NCI-H2029 treated with DMSO at 0.1 percent for 48 hours (cell line): Measurements from ENCODE around the gene NKPD1.
A peak's percentile ranks its signal among the peaks of the same experiment; 100 is the strongest.
"Not testable (repeated sequence)": the region's sequence is repeated elsewhere in the genome, so short reads cannot be mapped to it uniquely, and the experiment has no call there.

Source experiments
- DNase-seq: peaks from one replicate; lab custom pipeline; 2025; lab: John Stamatoyannopoulos, UW

NKPD1 gene

GRCh38 chr19:45139286-45140143 lies 21.3 kb downstream of the NKPD1 start:
- DNase-seq, result no peak

GRCh38 chr19:45138303-45138751 lies 22.5 kb downstream of the NKPD1 start:
- no peak for DNase-seq

GRCh38 chr19:45137179-45137761 lies 23.5 kb downstream of the NKPD1 start:
- no peak for DNase-seq

DNA sequence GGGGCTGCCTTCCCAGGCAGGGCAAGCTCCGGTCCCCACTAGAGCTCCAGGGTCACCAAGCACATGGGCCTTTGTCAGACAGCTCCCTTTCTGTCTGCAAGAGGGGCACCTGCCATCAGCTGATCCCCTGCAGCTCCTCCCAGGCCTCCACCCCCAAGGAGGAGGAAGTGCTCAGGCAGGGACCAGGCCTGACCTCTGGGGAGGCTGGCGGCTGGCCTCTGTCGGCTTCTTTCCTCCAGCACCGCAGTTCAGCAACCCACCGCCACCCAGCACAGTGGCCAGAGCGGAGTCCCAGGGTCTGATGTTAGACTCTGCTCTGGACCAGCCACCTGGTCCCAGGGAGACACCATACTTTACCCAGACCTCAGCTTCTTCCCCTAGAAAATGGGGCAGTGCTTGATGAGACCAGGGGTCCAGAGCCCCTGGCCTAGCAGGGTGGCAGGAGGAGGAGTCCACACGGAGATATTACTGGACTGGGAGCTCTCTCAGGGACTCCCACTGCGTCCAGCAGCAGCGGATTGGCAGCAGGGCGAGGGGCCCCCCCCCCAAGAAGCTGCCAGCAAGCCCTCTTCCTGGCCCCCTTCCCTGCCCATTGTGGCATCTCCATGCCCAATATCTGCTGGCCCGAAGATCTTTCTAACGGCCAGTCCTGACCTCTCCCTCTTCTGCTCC lies 24.1 kb downstream of the NKPD1 start:
- DNase-seq, result no peak

GRCh38 chr19:45135176-45135885 lies 25.5 kb downstream of the NKPD1 start:
- no peak for DNase-seq

DNA sequence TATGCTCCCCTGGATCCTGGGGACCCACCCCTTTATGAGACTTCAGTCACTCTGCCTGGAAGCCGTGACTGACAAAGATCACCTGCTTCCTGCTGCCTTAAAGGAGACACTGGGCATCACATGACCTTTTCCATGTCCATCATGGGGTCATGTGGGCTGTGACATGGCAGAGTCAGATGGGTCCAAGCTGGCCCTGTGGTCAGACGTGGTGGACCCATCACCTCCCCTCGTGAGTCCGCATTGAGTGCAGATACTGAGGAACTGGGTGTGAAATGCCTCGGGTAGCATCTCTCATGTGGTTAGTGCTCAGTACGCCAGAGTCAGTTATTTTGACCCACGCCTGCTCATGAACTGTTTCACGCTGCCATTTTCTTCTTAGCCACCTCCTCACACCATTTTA lies 27.1 kb downstream of the NKPD1 start:
- DNase-seq, result no peak

DNA sequence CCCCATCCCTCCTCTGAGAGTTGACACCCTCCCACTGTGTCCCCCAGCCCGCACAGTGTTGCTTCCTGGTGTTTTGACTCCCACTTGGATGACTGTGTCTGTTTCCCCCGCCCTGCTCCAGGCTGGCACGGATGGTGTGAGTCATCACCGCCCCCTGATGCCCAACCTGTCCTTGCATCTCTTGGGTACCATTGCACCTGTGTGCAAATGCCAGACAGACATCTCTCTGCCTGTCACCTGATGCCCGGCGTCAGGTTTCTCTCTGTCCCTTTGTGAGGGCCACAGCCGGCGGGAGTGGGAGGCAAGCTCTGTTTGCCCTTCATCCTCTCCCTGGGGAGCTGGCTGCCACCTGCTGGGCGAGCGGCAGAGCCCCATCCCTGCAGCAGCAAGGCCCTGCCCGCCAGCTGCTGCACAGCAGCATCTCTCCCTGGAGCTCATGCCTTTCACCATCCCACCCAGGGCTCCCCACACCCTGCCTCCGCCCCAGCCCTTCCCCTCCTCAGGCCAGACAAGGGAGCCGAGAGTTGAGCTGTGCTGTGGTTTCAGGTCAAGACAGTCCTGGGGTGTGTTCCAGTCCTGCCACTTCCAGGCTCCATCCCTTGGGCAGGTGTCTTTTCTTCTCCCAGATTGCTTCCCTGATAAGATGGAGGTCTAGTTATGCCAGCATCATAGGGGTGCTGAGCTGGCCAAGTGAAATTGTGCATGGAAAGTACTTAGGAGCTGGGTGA lies 29.7 kb downstream of the NKPD1 start:
- DNase-seq, result peak; percentile 84

DNA sequence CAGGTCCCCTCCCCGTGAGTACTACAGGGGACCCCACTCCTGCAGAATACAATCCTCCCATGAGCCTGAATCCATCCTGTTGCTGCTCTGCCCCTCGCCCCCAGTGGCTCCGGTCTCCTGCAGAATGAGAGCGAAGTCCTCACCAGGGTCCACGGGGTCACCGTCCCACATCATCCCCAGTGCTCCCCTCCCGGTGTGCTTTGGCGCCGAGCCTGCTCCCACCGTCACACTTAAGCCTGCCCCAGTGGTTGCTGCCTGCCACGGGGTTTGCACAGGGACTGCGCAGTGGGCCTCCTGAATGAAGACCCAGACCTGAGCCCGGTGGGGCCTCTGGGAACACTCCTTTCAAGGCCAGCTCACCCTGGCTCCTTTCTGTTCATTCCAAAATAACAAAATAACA lies 30.5 kb downstream of the NKPD1 start:
- no peak for DNase-seq

DNA sequence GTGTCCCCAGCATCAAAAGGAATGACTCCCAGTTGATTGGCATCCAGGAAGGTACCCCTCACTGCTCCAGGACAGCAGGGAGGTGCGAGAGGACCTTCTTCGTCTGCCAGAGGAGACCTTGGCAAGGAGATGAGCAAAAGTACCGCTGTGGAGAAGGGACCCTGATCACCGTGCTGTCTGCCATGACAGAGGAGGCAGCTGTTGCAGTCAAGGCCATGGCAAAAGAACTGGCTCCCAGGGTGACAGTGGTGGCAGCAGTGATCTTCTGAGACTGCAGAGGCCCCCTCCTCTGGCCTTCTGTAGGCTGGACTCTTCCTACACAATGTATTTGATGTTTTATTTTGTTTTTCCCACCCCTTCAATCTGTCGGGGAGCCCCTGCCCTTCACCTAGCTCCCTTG lies 32.0 kb downstream of the NKPD1 start:
- no peak for DNase-seq

DNA sequence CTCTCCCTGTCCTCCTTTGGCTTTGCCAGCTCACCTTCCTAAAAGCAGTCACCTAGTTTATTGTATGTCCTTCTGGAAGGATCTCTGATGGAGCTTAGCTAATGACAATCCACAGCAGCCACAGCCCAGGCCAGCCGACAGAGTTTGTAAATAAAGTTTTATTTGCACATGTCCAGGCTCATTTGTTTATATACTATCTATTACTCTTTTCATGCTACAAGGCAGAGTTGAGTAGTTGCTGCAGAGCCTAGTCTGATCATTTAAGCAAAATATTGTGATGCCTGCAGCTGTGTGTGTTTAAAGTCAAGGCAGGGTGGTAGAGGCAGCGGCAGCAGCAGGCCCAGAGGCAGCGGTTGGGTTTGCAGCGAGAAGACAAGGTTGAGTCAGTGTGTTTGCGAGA lies 32.6 kb downstream of the NKPD1 start:
- DNase-seq, result no peak

- no peak for DNase-seq
Measured at GRCh38 chr19:45126654-45127053, 34.1 kb downstream of the NKPD1 start.

GRCh38 chr19:45125975-45126493 lies 34.7 kb downstream of the NKPD1 start:
- DNase-seq, result peak; percentile 38

DNA sequence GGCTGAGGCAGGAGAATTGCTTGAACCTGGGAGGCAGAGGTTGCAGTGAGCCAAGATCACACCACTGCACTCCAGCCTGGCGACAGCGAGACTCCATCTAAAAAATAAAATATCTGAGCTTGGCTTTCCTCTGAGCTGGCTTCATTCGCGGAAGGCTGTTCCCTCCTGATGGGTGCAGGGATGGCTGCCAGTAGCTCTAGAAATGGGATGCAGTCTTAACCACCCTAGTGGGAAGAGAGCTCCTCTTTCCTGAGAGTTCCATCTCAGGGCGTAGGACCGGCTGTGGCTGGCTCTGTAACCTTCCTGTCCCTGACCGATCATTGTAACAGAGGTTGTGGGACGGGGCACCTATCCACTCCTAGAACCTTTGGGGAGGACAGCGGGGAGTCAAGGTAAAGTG lies 35.4 kb downstream of the NKPD1 start:
- DNase-seq, result no peak

- DNase-seq, result no peak
Measured at GRCh38 chr19:45124021-45124420, 36.8 kb downstream of the NKPD1 start.

- DNase-seq, result no peak
Measured at GRCh38 chr19:45123440-45123850, 37.3 kb downstream of the NKPD1 start.

DNA sequence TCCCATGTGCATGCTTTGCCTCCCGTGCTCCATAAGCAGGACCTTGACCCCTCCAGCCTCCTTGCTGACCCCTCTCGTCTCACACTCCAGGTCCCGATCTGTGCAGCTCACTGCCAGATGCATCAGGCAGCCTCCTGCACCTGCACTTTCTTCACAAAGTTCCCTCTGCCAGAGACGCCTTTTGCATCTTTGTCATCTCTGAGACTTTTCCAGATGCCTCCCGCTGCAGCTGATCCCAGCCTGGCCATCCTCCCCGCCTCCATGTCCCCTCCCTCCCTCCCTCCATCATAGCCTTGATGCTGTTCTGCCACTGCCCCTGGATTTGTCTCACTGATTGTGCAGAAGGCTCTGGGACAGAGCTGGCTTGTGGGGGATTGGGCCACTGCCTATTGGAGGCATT lies 38.0 kb downstream of the NKPD1 start:
- no peak for DNase-seq

DNA sequence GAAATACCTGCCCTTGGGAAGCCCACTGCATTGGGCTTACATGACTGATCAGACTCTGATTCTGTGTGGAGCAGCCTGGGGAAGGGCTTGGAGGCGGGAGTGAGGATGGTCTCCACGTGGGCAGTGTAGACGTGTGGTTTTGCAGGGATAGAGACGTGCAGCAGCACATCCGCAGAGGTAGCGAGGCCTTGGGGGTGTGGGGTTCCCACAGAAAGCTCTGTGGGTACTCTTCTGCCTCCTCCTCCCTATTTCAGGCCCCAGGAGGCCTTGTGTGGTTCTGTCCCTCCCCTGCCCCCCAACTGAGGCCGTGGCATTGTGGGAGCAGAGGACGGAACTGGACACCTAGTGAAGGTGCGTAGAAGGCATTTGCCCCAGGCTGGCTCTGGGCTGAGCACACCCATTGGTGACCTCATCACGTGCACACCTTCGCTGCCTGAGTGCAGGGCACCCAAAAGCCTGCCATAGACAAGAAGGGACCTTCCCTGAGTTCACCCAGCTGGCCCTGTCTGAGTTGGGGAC lies 38.9 kb downstream of the NKPD1 start:
- DNase-seq, result no peak

DNA sequence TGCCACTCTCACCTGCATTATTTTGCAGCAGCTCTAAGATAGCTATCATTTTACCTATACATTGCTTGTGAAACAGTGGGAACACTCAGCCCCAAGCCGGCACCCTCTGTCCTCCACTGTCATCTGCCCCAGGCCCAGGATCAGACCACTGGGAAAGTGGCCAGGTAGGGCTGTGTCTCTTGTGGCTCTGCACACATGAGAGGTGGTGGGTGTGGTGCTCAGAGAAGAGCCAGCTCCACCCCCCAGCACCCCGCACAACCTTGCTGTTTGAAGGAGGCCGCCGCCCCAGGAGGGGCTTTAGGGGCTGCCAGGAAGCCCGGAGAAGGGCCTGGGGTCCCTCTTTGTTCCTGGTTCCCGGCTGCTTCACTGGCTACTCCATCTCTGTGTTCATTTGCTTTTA lies 41.2 kb downstream of the NKPD1 start:
- DNase-seq, result no peak

- DNase-seq, result not testable (repeated sequence)
Measured at GRCh38 chr19:45118591-45119355, 42.0 kb downstream of the NKPD1 start.

DNA sequence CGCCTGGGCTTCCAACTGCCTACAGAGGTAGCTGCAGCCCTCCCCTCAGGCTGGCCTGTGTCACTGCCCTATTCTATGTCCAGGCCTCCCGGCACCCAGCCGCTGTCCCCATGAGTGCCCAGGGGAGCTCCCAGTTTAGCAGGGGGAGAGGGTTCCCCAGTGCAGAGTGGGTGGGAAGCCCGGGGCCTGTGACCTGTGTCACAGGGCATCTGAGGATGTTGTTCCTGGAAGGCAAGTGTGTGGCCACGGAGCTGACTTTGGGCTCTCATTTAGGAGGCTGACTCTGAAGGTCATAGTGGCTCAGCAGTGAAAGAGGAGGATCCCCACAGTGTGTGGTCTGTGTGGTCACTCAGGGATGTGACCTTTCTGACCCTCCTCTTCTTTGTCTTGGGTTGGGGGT lies 42.7 kb downstream of the NKPD1 start:
- no peak for DNase-seq
